CD4-positive, CD25-positive, alpha-beta regulatory T cell (primary cell): ENCODE measurements around the gene KCNE4. TPM values are rescaled to one million over a fixed set of nuclear protein-coding genes. Genes with fewer than 3 reads are reported as not detected.

Experiments used
- ATAC-seq, 2 donors: fragments of 150-1000 bp; cut with Tn5 transposase; one replicate each; pipeline ENCODE4 v1.10.0; 2021; ENCODE audit warnings: low read depth in 2 of 2, moderate number of reproducible peaks in 2 of 2, moderate library complexity in 1 of 2
- DNase-seq, 3 donors: peaks; one replicate each; pipeline versions ENCODE4 v3.0.0 to v3.0.0-alpha.2; 2012 to 2022; ENCODE audit warnings: mixed read lengths in 1 of 3
- H3K27ac ChIP-seq: one replicate; pipeline ENCODE4 v1.7.0; 2013; ENCODE audit warnings: mild to moderate bottlenecking, low read length; ENCODE audit not compliant: insufficient read depth, poor library complexity, severe bottlenecking
- H3K27me3 ChIP-seq: one replicate; pipeline ENCODE4 v1.7.0; 2013; ENCODE audit warnings: low read length; ENCODE audit not compliant: control insufficient read depth, insufficient read depth
- H3K36me3 ChIP-seq: one replicate; pipeline ENCODE4 v1.7.0; 2013; ENCODE audit warnings: mild to moderate bottlenecking, low read length, moderate library complexity; ENCODE audit not compliant: control insufficient read depth, insufficient read depth
- H3K4me1 ChIP-seq: 2 replicates; pipeline ENCODE4 v1.7.0; 2013; ENCODE audit warnings: mild to moderate bottlenecking, low read length; ENCODE audit not compliant: insufficient read depth, control insufficient read depth, poor library complexity, severe bottlenecking
- H3K4me3 ChIP-seq: one replicate; pipeline ENCODE4 v1.7.0; 2013; ENCODE audit warnings: low read depth, mild to moderate bottlenecking, low read length, moderate library complexity
- H3K9me3 ChIP-seq, 2 experiments: 1 replicate in 1 of 2; 2 replicates in 1 of 2; pipeline ENCODE4 v1.7.0; 2013; ENCODE audit warnings: low read length in 2 of 2, mild to moderate bottlenecking in 1 of 2, moderate library complexity in 1 of 2; ENCODE audit not compliant: control insufficient read depth in 2 of 2
- H3K27ac Mint-ChIP-seq, 3 donors: one replicate each; pipeline ENCODE4 v1.8.0; 2020 to 2022; ENCODE audit warnings: mild to moderate bottlenecking in 3 of 3, mixed read lengths in 3 of 3, moderate library complexity in 2 of 3
- H3K27me3 Mint-ChIP-seq: one replicate; pipeline ENCODE4 v1.8.0; 2022; ENCODE audit warnings: mild to moderate bottlenecking, mixed read lengths
- H3K36me3 Mint-ChIP-seq: one replicate; pipeline ENCODE4 v1.8.0; 2020; ENCODE audit warnings: mixed read lengths
- H3K4me1 Mint-ChIP-seq, 4 donors: one replicate each; pipeline ENCODE4 v1.8.0; 2020 to 2022; ENCODE audit warnings: mixed read lengths in 4 of 4, mild to moderate bottlenecking in 1 of 4
- H3K4me3 Mint-ChIP-seq, 4 donors: one replicate each; pipeline ENCODE4 v1.8.0; 2020 to 2022; ENCODE audit warnings: mild to moderate bottlenecking in 4 of 4, mixed read lengths in 4 of 4, moderate library complexity in 3 of 4
- H3K9me3 Mint-ChIP-seq, 7 donors: one replicate each; pipeline ENCODE4 v1.8.0; 2020 to 2022; ENCODE audit warnings: mixed read lengths in 7 of 7, mild to moderate bottlenecking in 3 of 7, moderate library complexity in 2 of 7
- polyA plus RNA-seq, 4 donors: library from polyadenylated mRNA; unstranded; fragments of 300-500 nt; fragmentation: Illumina TruSeq; gene quantifications; one replicate each; pipeline ENCODE4 v1.2.3, GENCODE V29; 2021
- total RNA-seq: library from RNA; stranded (reverse); gene quantifications from one replicate; pipeline ENCODE4 v1.2.3, GENCODE V29; 2022

KCNE4 gene
- total and polyA plus RNA-seq, 5 donors from 2014 or later: not detected

GRCh38 chr2:223042704-223043118 is 9.3 kb upstream of the KCNE4 start:
- H3K27me3 Mint-ChIP-seq: no peaks in the 10 kb centered on the region
- H3K27me3 ChIP-seq: no peaks in the 10 kb centered on the region
- no peaks in the 10 kb centered on the region for H3K9me3 ChIP-seq
- no peaks in the 10 kb centered on the region for H3K4me1 Mint-ChIP-seq
- no peak overlapping the region for H3K27ac ChIP-seq
- H3K27ac Mint-ChIP-seq: no peak overlapping the region
- no peaks in the 10 kb centered on the region for H3K36me3 ChIP-seq
- no peaks in the 10 kb centered on the region for H3K4me1 ChIP-seq
- peaks cover 0 to 5% (median 1%) of the 10 kb centered on the region in 7 donors for H3K9me3 Mint-ChIP-seq
- ATAC-seq: no peak
- H3K36me3 Mint-ChIP-seq: no peaks in the 10 kb centered on the region
- H3K4me3 ChIP-seq: no peak overlapping the region
- no peak overlapping the region for H3K4me3 Mint-ChIP-seq
- DNase-seq: no peak

GRCh38 chr2:223043164-223043941 is 8.6 kb upstream of the KCNE4 start:
- Mint-ChIP-seq H3K4me3 (no peak overlapping the region), H3K9me3 (peaks cover 0 to 1% (median 0%) of the 10 kb centered on the region in 7 donors), H3K27ac (no peak overlapping the region), H3K36me3 (no peaks in the 10 kb centered on the region), H3K4me1 (no peaks in the 10 kb centered on the region), H3K27me3 (no peaks in the 10 kb centered on the region)
- ATAC-seq (no peak), DNase-seq (no peak)
- Histone ChIP-seq H3K27me3 (no peaks in the 10 kb centered on the region), H3K27ac (no peak overlapping the region), H3K9me3 (no peaks in the 10 kb centered on the region), H3K36me3 (no peaks in the 10 kb centered on the region), H3K4me1 (no peaks in the 10 kb centered on the region), H3K4me3 (no peak overlapping the region)

- Mint-ChIP-seq H3K27me3 (no peaks in the 10 kb centered on the region), H3K4me3 (no peak overlapping the region), H3K27ac (no peak overlapping the region), H3K4me1 (no peaks in the 10 kb centered on the region), H3K9me3 (peaks cover 0 to 1% (median 0%) of the 10 kb centered on the region in 7 donors), H3K36me3 (no peaks in the 10 kb centered on the region)
- Histone ChIP-seq H3K36me3 (no peaks in the 10 kb centered on the region), H3K4me3 (no peak overlapping the region), H3K27ac (no peak overlapping the region), H3K27me3 (no peaks in the 10 kb centered on the region), H3K4me1 (no peaks in the 10 kb centered on the region), H3K9me3 (no peaks in the 10 kb centered on the region)
- ATAC-seq (no peak), DNase-seq (no peak)
These were observed 7.7 kb upstream of the KCNE4 start for GRCh38 chr2:223044092-223044836.

- Mint-ChIP-seq H3K36me3 (no peaks in the 10 kb centered on the region), H3K9me3 (peaks cover 0 to 1% (median 0%) of the 10 kb centered on the region in 7 donors), H3K4me1 (no peaks in the 10 kb centered on the region), H3K4me3 (no peak overlapping the region), H3K27me3 (no peaks in the 10 kb centered on the region), H3K27ac (no peak overlapping the region)
- no peaks in the 10 kb centered on the region for H3K9me3 ChIP-seq
- no peaks in the 10 kb centered on the region for H3K36me3 ChIP-seq
- H3K4me3 ChIP-seq: no peak overlapping the region
- H3K4me1 ChIP-seq: no peaks in the 10 kb centered on the region
- no peak for DNase-seq
- ATAC-seq: no peak
- H3K27ac ChIP-seq: no peak overlapping the region
- no peaks in the 10 kb centered on the region for H3K27me3 ChIP-seq
These were observed 6.9 kb upstream of the KCNE4 start for GRCh38 chr2:223044916-223045700.

- Histone ChIP-seq H3K4me3 (no peak overlapping the region), H3K36me3 (no peaks in the 10 kb centered on the region), H3K9me3 (no peaks in the 10 kb centered on the region), H3K27me3 (no peaks in the 10 kb centered on the region), H3K27ac (no peak overlapping the region), H3K4me1 (no peaks in the 10 kb centered on the region)
- ATAC-seq: no peak
- Mint-ChIP-seq H3K4me3 (no peak overlapping the region), H3K36me3 (no peaks in the 10 kb centered on the region), H3K4me1 (no peaks in the 10 kb centered on the region), H3K27me3 (no peaks in the 10 kb centered on the region), H3K9me3 (peaks cover 0 to 1% (median 0%) of the 10 kb centered on the region in 7 donors), H3K27ac (no peak overlapping the region)
- DNase-seq: no peak
These were observed 5.4 kb upstream of the KCNE4 start for GRCh38 chr2:223046470-223047040.

GRCh38 chr2:223047260-223047761 is 4.7 kb upstream of the KCNE4 start:
- no peak for DNase-seq
- no peaks in the 10 kb centered on the region for H3K4me1 ChIP-seq
- no peak for ATAC-seq
- no peaks in the 10 kb centered on the region for H3K9me3 ChIP-seq
- H3K27me3 ChIP-seq: no peaks in the 10 kb centered on the region
- H3K4me3 ChIP-seq: no peak overlapping the region
- no peak overlapping the region for H3K27ac ChIP-seq
- H3K27me3 Mint-ChIP-seq: no peaks in the 10 kb centered on the region
- H3K27ac Mint-ChIP-seq: no peak overlapping the region
- peaks cover 0 to 1% (median 0%) of the 10 kb centered on the region in 7 donors for H3K9me3 Mint-ChIP-seq
- no peaks in the 10 kb centered on the region for H3K4me1 Mint-ChIP-seq
- no peak overlapping the region for H3K4me3 Mint-ChIP-seq
- H3K36me3 ChIP-seq: no peaks in the 10 kb centered on the region
- no peaks in the 10 kb centered on the region for H3K36me3 Mint-ChIP-seq

- peaks cover 0 to 1% (median 0%) of the 10 kb centered on the region in 7 donors for H3K9me3 Mint-ChIP-seq
- no peak for DNase-seq
- H3K4me3 Mint-ChIP-seq: no peak overlapping the region
- H3K36me3 Mint-ChIP-seq: no peaks in the 10 kb centered on the region
- H3K36me3 ChIP-seq: no peaks in the 10 kb centered on the region
- H3K27ac Mint-ChIP-seq: no peak overlapping the region
- no peaks in the 10 kb centered on the region for H3K4me1 Mint-ChIP-seq
- H3K9me3 ChIP-seq: no peaks in the 10 kb centered on the region
- ATAC-seq: no peak
- H3K4me3 ChIP-seq: no peak overlapping the region
- no peaks in the 10 kb centered on the region for H3K27me3 ChIP-seq
- no peaks in the 10 kb centered on the region for H3K27me3 Mint-ChIP-seq
- no peak overlapping the region for H3K27ac ChIP-seq
- no peaks in the 10 kb centered on the region for H3K4me1 ChIP-seq
These were observed 3.5 kb upstream of the KCNE4 start for GRCh38 chr2:223048519-223048918.
